Neural crest cell (in vitro differentiated cells): ENCODE data around the gene DPM3. TPM values are rescaled to one million over a fixed set of nuclear protein-coding genes. Genes with fewer than 3 reads are reported as not detected.
A peak's percentile ranks its signal among the peaks of the same experiment; 100 is the strongest.

Source experiments
- DNase-seq: peaks from one replicate; pipeline ENCODE4 v3.0.0; 2021; ENCODE audit warnings: low read depth, mixed read lengths, low spot score
- H3K27ac Mint-ChIP-seq: one replicate; pipeline ENCODE4 v1.8.0; 2021; ENCODE audit warnings: mild to moderate bottlenecking, mixed read lengths; ENCODE audit not compliant: unreplicated experiment
- H3K27me3 Mint-ChIP-seq: 2 replicates; pipeline ENCODE4 v1.8.0; 2021; ENCODE audit warnings: low read depth, mild to moderate bottlenecking, mixed read lengths
- H3K36me3 Mint-ChIP-seq: 2 replicates; pipeline ENCODE4 v1.8.0; 2021; ENCODE audit warnings: low read depth, mild to moderate bottlenecking, mixed read lengths
- H3K4me1 Mint-ChIP-seq: 2 replicates; pipeline ENCODE4 v1.8.0; 2021; ENCODE audit warnings: mixed read lengths
- H3K4me3 Mint-ChIP-seq: one replicate; pipeline ENCODE4 v1.8.0; 2021; ENCODE audit warnings: mild to moderate bottlenecking, mixed read lengths
- H3K9me3 Mint-ChIP-seq: 2 replicates; pipeline ENCODE4 v1.8.0; 2021; ENCODE audit warnings: mixed read lengths
- CTCF ChIP-seq: fragments of 200-600 bp; sonication (generic); conservative IDR thresholded peaks from 2 replicates; pipeline ENCODE4 v1.5.0; 2021; ENCODE audit warnings: antibody characterized with exemption, mild to moderate bottlenecking
- total RNA-seq: library from RNA; stranded (reverse); gene quantifications from 2 replicates; pipeline ENCODE4 v1.2.1, GENCODE V29; 2021

DPM3 gene
- total RNA-seq, 1 donor from 2014 or later: 80.0 TPM

- no peaks in the 10 kb centered on the region for H3K9me3 Mint-ChIP-seq
- H3K27ac Mint-ChIP-seq: peak within 1 kb of the TSS; percentile 79
- DNase-seq: peak; percentile 26
- H3K4me3 Mint-ChIP-seq: peak within 1 kb of the TSS; percentile 88
- H3K36me3 Mint-ChIP-seq: no peaks in the 10 kb centered on the region
- no peak for TF ChIP-seq CTCF
- H3K4me1 Mint-ChIP-seq: peaks cover 37% of the 10 kb centered on the region
- peaks cover 94% of the 10 kb centered on the region for H3K27me3 Mint-ChIP-seq
Measured at GRCh38 chr1:155127105-155127966, 13.0 kb downstream of the DPM3 start, which contains the start of gene EFNA1. Gene EFNA1 (plus strand): TSS chr1:155127876. CDS start chr1:155127978, 102 bp downstream.

- Mint-ChIP-seq H3K27ac (no peak overlapping the region), H3K4me1 (peaks cover 34% of the 10 kb centered on the region), H3K36me3 (no peaks in the 10 kb centered on the region), H3K9me3 (no peaks in the 10 kb centered on the region), H3K27me3 (peaks cover 92% of the 10 kb centered on the region), H3K4me3 (peak overlapping the region; percentile 88)
- no peak for TF ChIP-seq CTCF
- DNase-seq: peak; percentile 15
Measured at GRCh38 chr1:155126556-155127104, 13.7 kb downstream of the DPM3 start.

- DNase-seq: peak; percentile 12
- Mint-ChIP-seq H3K27ac (no peak overlapping the region), H3K27me3 (peaks cover 91% of the 10 kb centered on the region), H3K4me3 (peak overlapping the region; percentile 68), H3K4me1 (peaks cover 32% of the 10 kb centered on the region), H3K9me3 (no peaks in the 10 kb centered on the region), H3K36me3 (no peaks in the 10 kb centered on the region)
- no peak for TF ChIP-seq CTCF
Measured at GRCh38 chr1:155125946-155126555, 14.3 kb downstream of the DPM3 start.

GRCh38 chr1:155125511-155125945 is 14.8 kb downstream of the DPM3 start:
- Mint-ChIP-seq H3K27ac (no peak overlapping the region), H3K27me3 (peaks cover 91% of the 10 kb centered on the region), H3K9me3 (no peaks in the 10 kb centered on the region), H3K36me3 (no peaks in the 10 kb centered on the region), H3K4me1 (peaks cover 28% of the 10 kb centered on the region), H3K4me3 (peak overlapping the region; percentile 68)
- TF ChIP-seq CTCF: no peak
- no peak for DNase-seq

GRCh38 chr1:155124503-155125463 is 15.5 kb downstream of the DPM3 start:
- Mint-ChIP-seq H3K4me1 (peaks cover 26% of the 10 kb centered on the region), H3K27me3 (peaks cover 91% of the 10 kb centered on the region), H3K36me3 (no peaks in the 10 kb centered on the region), H3K27ac (no peak overlapping the region), H3K9me3 (no peaks in the 10 kb centered on the region), H3K4me3 (peak overlapping the region; percentile 44)
- TF ChIP-seq CTCF: no peak
- no peak for DNase-seq
